Neutrophil (primary cell): ENCODE data around the gene MTPN.

ENCODE experiments used
- H3K27ac ChIP-seq: fragments of 200-600 bp; sonication (generic); 2 replicates; pipeline ENCODE4 v1.5.1; 2016; ENCODE audit warnings: mild to moderate bottlenecking, moderate library complexity
- H3K27me3 ChIP-seq: fragments of 200-600 bp; sonication (generic); 2 replicates; pipeline ENCODE4 v1.6.0; 2016; ENCODE audit warnings: mild to moderate bottlenecking
- H3K36me3 ChIP-seq: fragments of 200-600 bp; sonication (generic); 2 replicates; pipeline ENCODE4 v1.5.1; 2017
- H3K4me1 ChIP-seq, 2 experiments: fragments of 200-600 bp in 1 of 2; sonication (generic) in 1 of 2; 1 replicate in 1 of 2; 2 replicates in 1 of 2; pipeline versions ENCODE4 v1.5.1 to v1.6.1; 2013 to 2016; ENCODE audit warnings: low read depth in 1 of 2, low read length in 1 of 2, mild to moderate bottlenecking in 1 of 2, moderate library complexity in 1 of 2; ENCODE audit not compliant: control insufficient read depth in 1 of 2, insufficient read depth in 1 of 2
- H3K4me3 ChIP-seq, 2 experiments: fragments of 200-600 bp in 1 of 2; sonication (generic) in 1 of 2; 1 replicate in 1 of 2; 2 replicates in 1 of 2; pipeline ENCODE4 v1.5.1; 2013 to 2016; ENCODE audit warnings: low read depth in 1 of 2, low read length in 1 of 2, mild to moderate bottlenecking in 1 of 2, moderate library complexity in 1 of 2
- H3K9me3 ChIP-seq: fragments of 200-600 bp; sonication (generic); 2 replicates; pipeline ENCODE4 v1.5.1; 2016
- CTCF ChIP-seq: fragments of 200-600 bp; sonication (generic); IDR thresholded peaks from 2 replicates; pipeline ENCODE4 v1.5.1; 2016; ENCODE audit warnings: antibody characterized with exemption

MTPN gene

GRCh38 chr7:136006208-136006607, 29.0 kb upstream of the MTPN start:
- no peak overlapping the region for H3K4me3 ChIP-seq
- H3K27me3 ChIP-seq, result peaks cover under 1% of the 10 kb centered on the region
- no peaks in the 10 kb centered on the region for H3K9me3 ChIP-seq
- no peaks in the 10 kb centered on the region for H3K36me3 ChIP-seq
- H3K4me1 ChIP-seq, result no peaks in the 10 kb centered on the region
- TF ChIP-seq CTCF, result no peak
- H3K27ac ChIP-seq, result no peak overlapping the region

- TF ChIP-seq CTCF, result no peak
- Histone ChIP-seq H3K27me3 (no peaks in the 10 kb centered on the region), H3K4me3 (no peak overlapping the region), H3K27ac (no peak overlapping the region), H3K4me1 (no peaks in the 10 kb centered on the region), H3K36me3 (no peaks in the 10 kb centered on the region), H3K9me3 (no peaks in the 10 kb centered on the region)
Measured at GRCh38 chr7:136004083-136004482, 26.9 kb upstream of the MTPN start.

- H3K27me3 ChIP-seq, result no peaks in the 10 kb centered on the region
- TF ChIP-seq CTCF, result no peak
- no peak overlapping the region for H3K27ac ChIP-seq
- no peak overlapping the region for H3K4me3 ChIP-seq
- H3K9me3 ChIP-seq, result no peaks in the 10 kb centered on the region
- H3K4me1 ChIP-seq, result no peaks in the 10 kb centered on the region
- H3K36me3 ChIP-seq, result no peaks in the 10 kb centered on the region
Measured at GRCh38 chr7:136002802-136003201, 25.6 kb upstream of the MTPN start.

- no peak overlapping the region for H3K27ac ChIP-seq
- H3K27me3 ChIP-seq, result no peaks in the 10 kb centered on the region
- H3K4me3 ChIP-seq, result no peak overlapping the region
- no peaks in the 10 kb centered on the region for H3K4me1 ChIP-seq
- no peaks in the 10 kb centered on the region for H3K9me3 ChIP-seq
- H3K36me3 ChIP-seq, result no peaks in the 10 kb centered on the region
- TF ChIP-seq CTCF, result no peak
Measured at GRCh38 chr7:136000288-136000913, 23.2 kb upstream of the MTPN start.

GRCh38 chr7:135998081-135998480, 20.9 kb upstream of the MTPN start:
- Histone ChIP-seq H3K27me3 (no peaks in the 10 kb centered on the region), H3K9me3 (no peaks in the 10 kb centered on the region), H3K4me1 (no peaks in the 10 kb centered on the region)

More at GRCh38 chr7:135998081-135998480, 20.9 kb upstream of the MTPN start:
- H3K36me3 ChIP-seq, result no peaks in the 10 kb centered on the region
- H3K4me3 ChIP-seq, result no peak overlapping the region
- no peak overlapping the region for H3K27ac ChIP-seq
- no peak for TF ChIP-seq CTCF
